ENCODE results near the gene EIF2S2.
A peak's percentile ranks its signal among the peaks of the same experiment; 100 is the strongest.

The EIF2S2 gene

GRCh38 chr20:34049897-34050695 is 61.9 kb downstream of the EIF2S2 start:
- peaks cover 14% of the 10 kb centered on the region for H3K4me1 ChIP-seq (ENCODE audit: insufficient read depth, low read length)
- no peak overlapping the region for H3K27ac ChIP-seq (ENCODE audit: low read length)
- no peak overlapping the region for H3K4me3 ChIP-seq (ENCODE audit: low read length)
- H3K36me3 ChIP-seq (ENCODE audit: insufficient read depth, low read depth, low read length), result no peaks in the 10 kb centered on the region
- no peak overlapping the region for H3K9ac ChIP-seq (ENCODE audit: low read depth, low read length)
- H3K9me3 ChIP-seq (ENCODE audit: insufficient read depth, low read depth, low read length), result no peaks in the 10 kb centered on the region
- no peaks in the 10 kb centered on the region for H3K27me3 ChIP-seq (ENCODE audit: insufficient read depth, low read length)

GRCh38 chr20:34049389-34049788 is 62.7 kb downstream of the EIF2S2 start:
- Histone ChIP-seq H3K4me3 (ENCODE audit: low read length) (no peak overlapping the region), H3K36me3 (ENCODE audit: insufficient read depth, low read depth, low read length) (no peaks in the 10 kb centered on the region), H3K9me3 (ENCODE audit: insufficient read depth, low read depth, low read length) (no peaks in the 10 kb centered on the region), H3K4me1 (ENCODE audit: insufficient read depth, low read length) (peaks cover 16% of the 10 kb centered on the region), H3K9ac (ENCODE audit: low read depth, low read length) (no peak overlapping the region), H3K27ac (ENCODE audit: low read length) (no peak overlapping the region), H3K27me3 (ENCODE audit: insufficient read depth, low read length) (no peaks in the 10 kb centered on the region)

- Histone ChIP-seq H3K4me1 (ENCODE audit: insufficient read depth, low read length) (peaks cover 16% of the 10 kb centered on the region), H3K4me3 (ENCODE audit: low read length) (no peak overlapping the region)
These were observed 64.1 kb downstream of the EIF2S2 start for GRCh38 chr20:34047917-34048316.

GRCh38 chr20:34047010-34047687 is 64.9 kb downstream of the EIF2S2 start:
- no peak overlapping the region for H3K27ac ChIP-seq (ENCODE audit: low read length)
- H3K4me3 ChIP-seq (ENCODE audit: low read length), result no peak overlapping the region
- H3K9me3 ChIP-seq (ENCODE audit: insufficient read depth, low read depth, low read length), result no peaks in the 10 kb centered on the region
- H3K36me3 ChIP-seq (ENCODE audit: insufficient read depth, low read depth, low read length), result no peaks in the 10 kb centered on the region
- no peak overlapping the region for H3K9ac ChIP-seq (ENCODE audit: low read depth, low read length)
- H3K27me3 ChIP-seq (ENCODE audit: insufficient read depth, low read length), result no peaks in the 10 kb centered on the region
- peaks cover 16% of the 10 kb centered on the region for H3K4me1 ChIP-seq (ENCODE audit: insufficient read depth, low read length)

More at GRCh38 chr20:34047917-34048316, 64.1 kb downstream of the EIF2S2 start:
- no peaks in the 10 kb centered on the region for H3K9me3 ChIP-seq (ENCODE audit: insufficient read depth, low read depth, low read length)
- no peak overlapping the region for H3K9ac ChIP-seq (ENCODE audit: low read depth, low read length)
- H3K36me3 ChIP-seq (ENCODE audit: insufficient read depth, low read depth, low read length), result no peaks in the 10 kb centered on the region
- H3K27ac ChIP-seq (ENCODE audit: low read length), result no peak overlapping the region
- no peaks in the 10 kb centered on the region for H3K27me3 ChIP-seq (ENCODE audit: insufficient read depth, low read length)

GRCh38 chr20:34045930-34046725 is 65.9 kb downstream of the EIF2S2 start:
- Histone ChIP-seq H3K27me3 (ENCODE audit: insufficient read depth, low read length) (no peaks in the 10 kb centered on the region), H3K4me3 (ENCODE audit: low read length) (peak overlapping the region; percentile 38; the same call in 1 of the 2 replicates), H3K9ac (ENCODE audit: low read depth, low read length) (no peak overlapping the region), H3K9me3 (ENCODE audit: insufficient read depth, low read depth, low read length) (no peaks in the 10 kb centered on the region), H3K36me3 (ENCODE audit: insufficient read depth, low read depth, low read length) (no peaks in the 10 kb centered on the region), H3K4me1 (ENCODE audit: insufficient read depth, low read length) (peaks cover 16% of the 10 kb centered on the region), H3K27ac (ENCODE audit: low read length) (no peak overlapping the region)

- Histone ChIP-seq H3K9ac (ENCODE audit: low read depth, low read length) (no peak overlapping the region), H3K4me1 (ENCODE audit: insufficient read depth, low read length) (peaks cover 16% of the 10 kb centered on the region), H3K4me3 (ENCODE audit: low read length) (peak overlapping the region; percentile 12; the same call in 1 of the 2 replicates), H3K9me3 (ENCODE audit: insufficient read depth, low read depth, low read length) (no peaks in the 10 kb centered on the region), H3K36me3 (ENCODE audit: insufficient read depth, low read depth, low read length) (no peaks in the 10 kb centered on the region), H3K27me3 (ENCODE audit: insufficient read depth, low read length) (no peaks in the 10 kb centered on the region), H3K27ac (ENCODE audit: low read length) (no peak overlapping the region)
These were observed 66.7 kb downstream of the EIF2S2 start for GRCh38 chr20:34045294-34045693.

GRCh38 chr20:34043025-34043424 is 69.0 kb downstream of the EIF2S2 start:
- Histone ChIP-seq H3K27ac (ENCODE audit: low read length) (no peak overlapping the region), H3K36me3 (ENCODE audit: insufficient read depth, low read depth, low read length) (no peaks in the 10 kb centered on the region), H3K4me1 (ENCODE audit: insufficient read depth, low read length) (peaks cover 16% of the 10 kb centered on the region)

GRCh38 chr20:34042262-34042661 is 69.8 kb downstream of the EIF2S2 start:
- H3K27ac ChIP-seq (ENCODE audit: low read length), result no peak overlapping the region
- no peaks in the 10 kb centered on the region for H3K27me3 ChIP-seq (ENCODE audit: insufficient read depth, low read length)
- H3K4me1 ChIP-seq (ENCODE audit: insufficient read depth, low read length), result peaks cover 16% of the 10 kb centered on the region
- H3K36me3 ChIP-seq (ENCODE audit: insufficient read depth, low read depth, low read length), result no peaks in the 10 kb centered on the region
- no peaks in the 10 kb centered on the region for H3K9me3 ChIP-seq (ENCODE audit: insufficient read depth, low read depth, low read length)
- H3K9ac ChIP-seq (ENCODE audit: low read depth, low read length), result no peak overlapping the region
- H3K4me3 ChIP-seq (ENCODE audit: low read length), result no peak overlapping the region

More at GRCh38 chr20:34043025-34043424, 69.0 kb downstream of the EIF2S2 start:
- H3K9me3 ChIP-seq (ENCODE audit: insufficient read depth, low read depth, low read length), result no peaks in the 10 kb centered on the region
- H3K4me3 ChIP-seq (ENCODE audit: low read length), result no peak overlapping the region
- H3K9ac ChIP-seq (ENCODE audit: low read depth, low read length), result no peak overlapping the region
- H3K27me3 ChIP-seq (ENCODE audit: insufficient read depth, low read length), result no peaks in the 10 kb centered on the region

- Histone ChIP-seq H3K36me3 (ENCODE audit: insufficient read depth, low read depth, low read length) (no peaks in the 10 kb centered on the region), H3K4me1 (ENCODE audit: insufficient read depth, low read length) (peaks cover 16% of the 10 kb centered on the region)
These were observed 70.8 kb downstream of the EIF2S2 start for GRCh38 chr20:34041226-34041625.

GRCh38 chr20:34040300-34040995 is 71.6 kb downstream of the EIF2S2 start:
- no peaks in the 10 kb centered on the region for H3K9me3 ChIP-seq (ENCODE audit: insufficient read depth, low read depth, low read length)
- no peaks in the 10 kb centered on the region for H3K36me3 ChIP-seq (ENCODE audit: insufficient read depth, low read depth, low read length)
- no peak overlapping the region for H3K27ac ChIP-seq (ENCODE audit: low read length)
- no peak overlapping the region for H3K9ac ChIP-seq (ENCODE audit: low read depth, low read length)
- H3K4me3 ChIP-seq (ENCODE audit: low read length), result no peak overlapping the region
- H3K4me1 ChIP-seq (ENCODE audit: insufficient read depth, low read length), result peaks cover 8% of the 10 kb centered on the region
- no peaks in the 10 kb centered on the region for H3K27me3 ChIP-seq (ENCODE audit: insufficient read depth, low read length)

More at GRCh38 chr20:34041226-34041625, 70.8 kb downstream of the EIF2S2 start:
- no peak overlapping the region for H3K9ac ChIP-seq (ENCODE audit: low read depth, low read length)
- no peaks in the 10 kb centered on the region for H3K27me3 ChIP-seq (ENCODE audit: insufficient read depth, low read length)
- H3K27ac ChIP-seq (ENCODE audit: low read length), result no peak overlapping the region
- no peak overlapping the region for H3K4me3 ChIP-seq (ENCODE audit: low read length)
- no peaks in the 10 kb centered on the region for H3K9me3 ChIP-seq (ENCODE audit: insufficient read depth, low read depth, low read length)
